SU-DHL-6 (cell line): Measurements from ENCODE around the gene CEACAM18.

ENCODE experiments used
- H2AFZ ChIP-seq: fragments of 200-600 bp; sonication (generic); 2 replicates; pipeline ENCODE4 v1.6.1; 2014; ENCODE audit warnings: low read depth, mild to moderate bottlenecking, moderate library complexity, mixed read lengths, antibody characterized with exemption, low read length; ENCODE audit not compliant: severe bottlenecking
- H3F3A ChIP-seq: fragments of 200-600 bp; shearing (Covaris generic); 2 replicates; pipeline ENCODE4 v1.6.0; 2016; ENCODE audit warnings: antibody characterized with exemption, mild to moderate bottlenecking; ENCODE audit not compliant: insufficient read depth
- H3K27ac ChIP-seq: fragments of 200-600 bp; sonication (generic); 2 replicates; pipeline ENCODE4 v1.5.1; 2016; ENCODE audit warnings: low read depth, mild to moderate bottlenecking, low read length, moderate library complexity, mixed read lengths
- H3K27me3 ChIP-seq: fragments of 200-600 bp; sonication (generic), shearing (Covaris generic); 2 replicates; pipeline ENCODE4 v1.6.0; 2014; ENCODE audit warnings: mild to moderate bottlenecking, low read length
- H3K36me3 ChIP-seq: fragments of 200-600 bp; sonication (generic); 2 replicates; pipeline ENCODE4 v1.6.1; 2014; ENCODE audit warnings: mild to moderate bottlenecking, low read length, mixed read lengths
- H3K4me2 ChIP-seq: fragments of 300-600, 200-600 bp; shearing (Covaris generic), sonication (generic); 2 replicates; pipeline ENCODE4 v1.6.0; 2014; ENCODE audit warnings: low read length, low read depth, mild to moderate bottlenecking; ENCODE audit not compliant: poor library complexity, severe bottlenecking
- H3K4me3 ChIP-seq: fragments of 200-600 bp; sonication (generic); 2 replicates; pipeline ENCODE4 v1.5.1; 2014; ENCODE audit warnings: antibody characterized with exemption, low read length, mild to moderate bottlenecking, mixed read lengths; ENCODE audit not compliant: insufficient read depth, poor library complexity, severe bottlenecking
- H3K79me2 ChIP-seq: fragments of 200-600 bp; sonication (generic); 2 replicates; pipeline ENCODE4 v1.6.1; 2014; ENCODE audit warnings: mild to moderate bottlenecking, low read length, moderate library complexity; ENCODE audit not compliant: insufficient read depth
- H3K9ac ChIP-seq: fragments of 200-600 bp; sonication (generic); 2 replicates; pipeline ENCODE4 v1.7.0; 2014; ENCODE audit warnings: mild to moderate bottlenecking, low read length
- H3K9me2 ChIP-seq: fragments of 200-600 bp; sonication (generic); replicated peaks from 2 replicates; pipeline ENCODE4 v1.6.1; 2014; ENCODE audit warnings: low read length; ENCODE audit not compliant: insufficient read depth
- H3K9me3 ChIP-seq: fragments of 200-600 bp; sonication (generic); 2 replicates; pipeline ENCODE4 v1.6.1; 2014; ENCODE audit warnings: low read length, mixed read lengths; ENCODE audit not compliant: insufficient read depth
- H4K20me1 ChIP-seq: fragments of 200-600 bp; sonication (generic); 2 replicates; pipeline ENCODE4 v1.6.1; 2014; ENCODE audit warnings: low read depth, mild to moderate bottlenecking, antibody characterized with exemption, low read length, moderate library complexity, mixed read lengths
- EZH2phosphoT487 ChIP-seq: fragments of 200-600 bp; sonication (generic), shearing (Covaris generic); conservative IDR thresholded peaks from 2 replicates; pipeline ENCODE4 v1.6.1; 2018; ENCODE audit warnings: mild to moderate bottlenecking, antibody characterized with exemption, low read length, moderate library complexity, mixed read lengths
- TF ChIP-seq, protein P1 (sequence below): fragments of 200-600 bp; sonication (generic); IDR thresholded peaks from one replicate; pipeline ENCODE4 v1.5.1; 2017; ENCODE audit warnings: antibody characterized with exemption, mild to moderate bottlenecking, low read length, moderate library complexity; ENCODE audit not compliant: insufficient read depth, poor library complexity, severe bottlenecking

Gene CEACAM18

GRCh38 chr19:51460164-51460992 is 18.0 kb upstream of the CEACAM18 start:
- H3K4me3 ChIP-seq: no peak overlapping the region
- H3K27me3 ChIP-seq: no peaks in the 10 kb centered on the region
- H3K4me2 ChIP-seq: no peak overlapping the region
- H3K9me3 ChIP-seq: no peaks in the 10 kb centered on the region
- no peak overlapping the region for H3K27ac ChIP-seq
- no peaks in the 10 kb centered on the region for H3K9me2 ChIP-seq
- H3K79me2 ChIP-seq: no peaks in the 10 kb centered on the region
- no peaks in the 10 kb centered on the region for H3F3A ChIP-seq
- no peaks in the 10 kb centered on the region for H3K36me3 ChIP-seq
- no peak overlapping the region for H2AFZ ChIP-seq
- no peaks in the 10 kb centered on the region for H4K20me1 ChIP-seq
- H3K9ac ChIP-seq: no peak overlapping the region
- TF ChIP-seq, protein P1, sequence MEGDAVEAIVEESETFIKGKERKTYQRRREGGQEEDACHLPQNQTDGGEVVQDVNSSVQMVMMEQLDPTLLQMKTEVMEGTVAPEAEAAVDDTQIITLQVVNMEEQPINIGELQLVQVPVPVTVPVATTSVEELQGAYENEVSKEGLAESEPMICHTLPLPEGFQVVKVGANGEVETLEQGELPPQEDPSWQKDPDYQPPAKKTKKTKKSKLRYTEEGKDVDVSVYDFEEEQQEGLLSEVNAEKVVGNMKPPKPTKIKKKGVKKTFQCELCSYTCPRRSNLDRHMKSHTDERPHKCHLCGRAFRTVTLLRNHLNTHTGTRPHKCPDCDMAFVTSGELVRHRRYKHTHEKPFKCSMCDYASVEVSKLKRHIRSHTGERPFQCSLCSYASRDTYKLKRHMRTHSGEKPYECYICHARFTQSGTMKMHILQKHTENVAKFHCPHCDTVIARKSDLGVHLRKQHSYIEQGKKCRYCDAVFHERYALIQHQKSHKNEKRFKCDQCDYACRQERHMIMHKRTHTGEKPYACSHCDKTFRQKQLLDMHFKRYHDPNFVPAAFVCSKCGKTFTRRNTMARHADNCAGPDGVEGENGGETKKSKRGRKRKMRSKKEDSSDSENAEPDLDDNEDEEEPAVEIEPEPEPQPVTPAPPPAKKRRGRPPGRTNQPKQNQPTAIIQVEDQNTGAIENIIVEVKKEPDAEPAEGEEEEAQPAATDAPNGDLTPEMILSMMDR: no peak

- Histone ChIP-seq H3K27me3 (no peaks in the 10 kb centered on the region), H3K9ac (no peak overlapping the region)
Measured at GRCh38 chr19:51461723-51462161, 16.6 kb upstream of the CEACAM18 start.

DNA sequence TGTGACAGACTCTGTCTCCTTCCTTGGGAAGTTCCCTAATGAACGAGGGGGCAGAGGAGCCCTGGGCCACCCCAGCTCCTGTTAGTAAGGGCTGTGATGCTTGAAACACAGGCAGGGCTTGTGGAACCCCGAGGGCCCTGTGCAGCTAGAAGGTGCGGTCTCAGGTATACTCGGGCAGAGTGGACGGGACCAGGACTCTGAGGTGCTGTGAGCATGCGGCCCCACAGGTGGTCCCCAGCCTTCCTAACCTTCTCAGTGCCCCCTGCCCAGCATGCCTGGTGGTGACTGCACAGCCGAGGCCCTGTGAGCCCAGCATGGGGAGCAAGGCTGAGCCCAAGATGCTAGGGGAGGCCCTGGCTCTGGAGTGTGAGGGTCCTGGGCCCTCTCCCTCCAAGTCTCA is 16.1 kb upstream of the CEACAM18 start:
- Histone ChIP-seq H3K9me3 (no peaks in the 10 kb centered on the region), H3K9ac (no peak overlapping the region), H3K27ac (no peak overlapping the region), H3K36me3 (no peaks in the 10 kb centered on the region), H4K20me1 (no peaks in the 10 kb centered on the region), H3F3A (no peaks in the 10 kb centered on the region), H3K27me3 (no peaks in the 10 kb centered on the region), H3K79me2 (no peaks in the 10 kb centered on the region), H3K9me2 (no peaks in the 10 kb centered on the region), H2AFZ (no peak overlapping the region), H3K4me3 (no peak overlapping the region), H3K4me2 (no peak overlapping the region)
- no peak for TF ChIP-seq EZH2phosphoT487
- TF ChIP-seq, protein P1: no peak

More at GRCh38 chr19:51461723-51462161, 16.6 kb upstream of the CEACAM18 start:
- Histone ChIP-seq H3K4me3 (no peak overlapping the region), H3K36me3 (no peaks in the 10 kb centered on the region), H3K4me2 (no peak overlapping the region), H3K9me3 (no peaks in the 10 kb centered on the region), H3K9me2 (no peaks in the 10 kb centered on the region), H3F3A (no peaks in the 10 kb centered on the region), H2AFZ (no peak overlapping the region), H3K79me2 (no peaks in the 10 kb centered on the region), H3K27ac (no peak overlapping the region), H4K20me1 (no peaks in the 10 kb centered on the region)
- TF ChIP-seq, protein P1: no peak
- TF ChIP-seq EZH2phosphoT487: no peak
